Right ventricle myocardium inferior (tissue), 1 donor: ENCODE results near the gene LSM14A. TPM values are rescaled to one million over a fixed set of nuclear protein-coding genes. Genes with fewer than 3 reads are reported as not detected.
"Not testable (repeated sequence)": the region's sequence is repeated elsewhere in the genome, so short reads cannot be mapped to it uniquely, and the experiment has no call there.

Experiments
- ATAC-seq: fragments of 200-7000 bp; cut with Tn5 transposase; one replicate; pipeline ENCODE4 v1.9.1; 2020; ENCODE audit warnings: mild to moderate bottlenecking, moderate library complexity
- DNase-seq: peaks from one replicate; pipeline ENCODE4 v3.0.0; 2021; ENCODE audit errors: missing footprints
- intact Hi-C: fragments of 100-400 bp; cut with DNase I; formaldehyde crosslinking; loops from one replicate; pipeline ENCODE4 v1.11.0; 2022
- total RNA-seq: library from RNA; stranded (reverse); fragmentation: NEBNext Ultra II Directional; extraction: Animal tissue kit (Norgen Biotek cat#: 25700); gene quantifications from one replicate; pipeline ENCODE4 v1.2.1, GENCODE V29; 2021
- donor health status: DM: no; HTN: yes; CAD: no; lungs with severe emphysema.

LSM14A gene
- total RNA-seq, 1 donor from 2014 or later: 70.6 TPM

DNA sequence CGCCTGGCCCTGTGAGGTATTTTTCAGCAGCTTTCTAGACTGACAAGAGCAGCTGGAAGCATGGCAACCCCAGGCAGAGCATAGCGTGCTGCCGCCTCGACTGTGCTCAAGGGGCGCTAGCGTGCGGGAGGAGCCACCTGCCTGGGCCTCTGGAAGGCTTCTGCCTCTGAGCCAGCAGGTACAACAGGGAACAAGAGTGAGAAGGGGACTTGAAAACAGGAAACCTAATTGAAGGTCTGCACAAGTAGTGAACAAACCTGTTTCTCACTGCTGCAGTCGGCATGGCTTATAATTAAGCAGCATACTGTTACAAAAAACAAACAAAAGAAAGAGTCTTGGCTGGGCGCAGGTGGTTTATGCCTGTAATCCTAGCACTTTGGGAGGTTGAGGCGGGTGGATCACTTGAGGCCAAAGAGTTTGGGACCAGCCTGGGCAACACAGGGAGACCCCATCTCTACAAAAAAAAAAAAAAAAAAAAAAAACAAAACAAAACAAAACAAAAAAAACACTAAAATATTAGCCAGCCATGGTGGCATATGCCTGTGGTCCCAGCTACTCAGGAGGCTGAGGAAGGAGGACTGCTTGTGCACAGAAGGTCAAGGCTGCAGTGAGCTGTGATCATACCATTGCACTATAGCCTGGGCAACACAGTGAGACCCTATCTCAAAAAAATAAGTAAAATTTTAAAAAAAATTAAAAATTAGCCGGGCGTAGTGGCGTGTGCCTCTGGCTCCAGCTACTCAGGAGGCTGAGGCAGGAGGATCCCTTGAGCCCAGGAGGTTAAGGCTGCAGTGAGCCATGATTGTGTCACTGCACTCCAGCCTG lies 69.4 kb downstream of the LSM14A start:
- DNase-seq (no peak), ATAC-seq (no peak)
- intact Hi-C loops: no loop called here

DNA sequence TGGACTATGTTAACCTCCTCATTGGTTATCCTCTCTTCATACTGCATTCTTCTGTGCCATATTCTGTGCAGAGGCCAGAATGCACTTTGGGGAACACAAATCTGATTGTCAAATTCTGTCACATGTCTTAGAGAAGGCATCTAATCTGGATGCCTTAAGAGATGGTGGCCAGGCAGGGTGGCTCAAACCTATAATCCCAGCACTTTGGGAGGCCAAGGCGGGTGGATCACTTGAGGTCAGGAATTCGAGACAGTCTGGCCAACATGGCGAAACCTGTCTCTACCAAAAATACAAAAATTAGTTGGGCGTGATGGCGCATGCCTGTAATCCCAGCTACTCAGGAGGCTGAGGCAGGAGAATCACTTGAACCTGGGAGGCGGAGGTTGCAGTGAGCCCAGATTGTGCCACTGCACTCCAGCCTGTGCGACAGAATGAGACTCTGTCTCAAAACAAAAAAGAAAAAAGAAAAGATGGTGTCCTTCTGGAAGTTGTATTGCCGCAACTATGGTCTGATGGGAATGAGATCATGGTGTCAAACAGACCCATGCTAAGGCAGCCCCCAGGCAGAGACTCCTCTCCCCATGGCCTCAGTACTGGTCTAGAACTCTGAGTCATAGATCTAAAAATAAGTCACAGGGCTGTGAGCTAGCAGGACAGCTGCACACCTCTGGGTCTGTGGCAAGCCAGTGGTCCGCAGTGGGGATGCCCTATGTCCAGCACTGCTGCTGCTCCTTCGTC lies 71.0 kb downstream of the LSM14A start:
- intact Hi-C loops, DNase-seq: not testable (repeated sequence)
- peak; percentile 68 for ATAC-seq

GRCh38 chr19:34243876-34244578 lies 71.7 kb downstream of the LSM14A start:
- intact Hi-C loops: no loop called here

DNA sequence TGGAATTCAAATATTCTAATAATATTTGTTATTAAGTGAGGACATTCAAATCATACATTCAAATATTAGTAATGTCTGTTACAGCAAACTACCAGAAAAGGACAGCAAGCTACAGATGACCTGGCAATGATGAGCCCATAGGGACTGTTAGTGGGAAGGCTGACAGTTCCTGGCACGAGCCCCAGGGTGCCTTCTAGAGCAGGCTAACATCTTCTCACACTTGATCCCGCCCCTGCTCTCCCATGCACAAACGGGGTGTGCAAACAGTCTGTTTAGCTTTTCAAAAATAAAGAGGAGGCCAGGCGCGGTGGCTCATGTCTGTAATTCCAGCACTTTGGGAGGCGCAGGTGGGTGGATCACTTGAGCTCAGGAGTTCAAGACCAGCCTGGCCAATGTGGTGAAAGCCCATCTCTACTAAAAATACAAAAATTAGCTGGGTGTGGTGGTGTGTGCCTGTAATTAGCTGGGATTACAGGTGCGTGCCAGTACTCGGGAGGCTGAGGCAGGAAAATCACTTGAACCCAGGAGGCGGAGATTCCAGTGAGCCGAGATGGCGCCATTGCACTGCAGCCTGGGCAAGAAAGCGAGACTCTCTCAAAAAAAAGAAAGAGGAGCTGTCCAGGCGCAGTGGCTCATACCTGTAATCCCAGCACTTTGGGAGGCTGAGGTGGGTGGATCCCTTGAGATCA lies 72.5 kb downstream of the LSM14A start:
- intact Hi-C loops: no loop called here
- no peak for DNase-seq
- no peak for ATAC-seq

More at GRCh38 chr19:34243876-34244578, 71.7 kb downstream of the LSM14A start:
- no peak for DNase-seq
- peak; percentile 26 for ATAC-seq

GRCh38 chr19:34246340-34246739 lies 74.0 kb downstream of the LSM14A start:
- ATAC-seq (no peak), DNase-seq (no peak)
- intact Hi-C loops: no loop called here

GRCh38 chr19:34248941-34249340 lies 76.6 kb downstream of the LSM14A start:
- ATAC-seq (no peak), DNase-seq (no peak)
- intact Hi-C loops: no loop called here

DNA sequence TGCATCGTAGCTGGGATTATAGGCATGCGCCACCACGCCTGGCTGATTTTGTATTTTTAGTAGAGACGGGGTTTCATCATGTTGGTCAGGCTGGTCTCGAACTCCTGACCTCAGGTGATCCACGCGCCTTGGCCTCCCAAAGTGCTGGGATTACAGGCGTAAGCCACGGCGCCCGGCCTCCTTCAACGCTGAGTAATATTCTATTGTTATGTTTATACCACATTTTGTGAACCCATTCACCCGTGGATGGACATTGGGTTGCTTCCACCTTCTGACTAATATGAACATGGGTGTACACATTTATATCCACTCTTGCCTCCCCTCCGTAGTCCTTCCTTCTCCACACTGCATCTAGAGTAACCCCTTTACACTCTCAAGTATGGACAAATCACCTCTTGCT lies 80.9 kb downstream of the LSM14A start:
- DNase-seq, ATAC-seq, intact Hi-C loops: not testable (repeated sequence)

GRCh38 chr19:34253681-34254045 lies 81.4 kb downstream of the LSM14A start:
- ATAC-seq, intact Hi-C loops, DNase-seq: not testable (repeated sequence)

DNA sequence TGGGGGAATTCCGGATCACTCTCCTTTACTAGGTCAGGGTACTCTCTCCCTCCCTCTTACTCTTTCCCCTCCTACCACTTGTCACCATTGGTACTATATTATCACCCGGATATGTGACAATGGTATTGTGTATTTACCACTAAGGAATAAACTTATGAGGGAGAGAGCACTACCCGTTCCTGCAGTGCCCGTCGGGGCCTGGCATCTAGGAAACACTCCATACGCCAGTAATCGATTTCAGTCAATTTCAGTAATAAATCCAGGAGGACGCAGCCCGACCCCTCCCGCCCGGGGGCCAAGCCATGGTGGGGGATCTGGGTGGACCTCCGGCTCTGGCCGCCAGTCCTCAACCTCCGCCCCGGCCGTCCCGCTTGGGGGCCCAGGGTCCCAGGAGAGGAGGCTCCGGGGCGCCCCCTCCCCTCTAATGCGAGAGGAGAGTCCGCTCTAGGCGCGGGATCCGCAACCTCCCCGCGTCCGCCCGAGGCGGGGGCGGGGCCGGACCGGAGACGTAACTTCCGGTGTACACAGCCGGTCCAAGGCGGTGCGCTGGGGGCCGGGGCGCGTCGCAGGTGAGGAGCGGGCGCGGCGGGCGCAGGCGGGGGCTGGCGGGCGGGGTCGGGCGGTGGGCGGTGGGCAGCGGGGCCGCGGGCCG lies 81.9 kb downstream of the LSM14A start, which contains the start of gene GARRE1:
TSS of gene GARRE1 (plus strand) at position 509 of the 652 bp plus-strand sequence. CDS start 45,920 bp downstream, outside the sequence.
- intact Hi-C loops: no loop called here
- ATAC-seq (peak; percentile 84), DNase-seq (peak; percentile 93)

- ATAC-seq: peak; percentile 73
- peak; percentile 74 for DNase-seq
- intact Hi-C loops: no loop called here
These were observed 82.6 kb downstream of the LSM14A start for GRCh38 chr19:34254698-34255432.

DNA sequence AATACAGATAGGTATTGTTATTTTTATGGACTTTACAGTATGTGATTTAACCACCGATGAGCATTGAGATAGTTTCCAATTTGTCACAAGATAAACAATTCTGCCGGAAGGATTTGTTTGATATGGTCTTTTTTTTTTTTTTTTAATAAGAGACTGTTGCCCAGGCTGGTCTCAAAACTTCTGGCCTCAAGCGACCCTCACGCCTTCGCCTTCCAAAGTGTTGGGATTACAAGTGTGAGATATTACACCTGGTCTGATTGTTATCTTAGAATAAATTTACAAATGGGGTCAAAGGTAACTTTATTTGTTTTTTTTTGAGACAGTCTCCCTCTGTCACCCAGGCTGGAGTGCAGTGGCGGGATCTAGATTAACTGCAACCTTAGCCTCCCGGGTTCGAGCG lies 83.2 kb downstream of the LSM14A start:
- DNase-seq: no peak
- no peak for ATAC-seq
- intact Hi-C loops: no loop called here

GRCh38 chr19:34256835-34257558 lies 84.7 kb downstream of the LSM14A start:
- DNase-seq (no peak), ATAC-seq (no peak)
- intact Hi-C loops: no loop called here

DNA sequence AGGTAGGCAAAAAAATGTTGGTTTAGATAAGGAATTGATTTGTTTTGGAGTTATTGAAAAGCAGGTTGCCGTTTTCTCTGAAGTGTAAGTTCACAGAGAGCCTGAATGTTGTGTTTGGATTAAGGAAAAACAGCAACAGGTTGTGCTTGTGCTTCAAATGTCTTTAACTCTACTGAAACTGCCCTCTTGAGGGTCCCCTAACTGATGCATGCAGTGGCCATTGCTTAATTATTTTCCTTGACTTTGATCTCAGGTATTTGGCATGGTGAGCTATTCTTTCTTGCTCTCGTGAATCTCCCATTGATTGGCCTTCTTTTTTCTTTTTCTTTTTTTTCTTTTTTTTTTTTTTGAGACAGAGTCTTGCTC lies 85.2 kb downstream of the LSM14A start:
- no peak for DNase-seq
- intact Hi-C loops: no loop called here
- no peak for ATAC-seq

- DNase-seq: no peak
- ATAC-seq: no peak
- intact Hi-C loops: no loop called here
These were observed 87.2 kb downstream of the LSM14A start for GRCh38 chr19:34259367-34260095.

- intact Hi-C loops: no loop called here
- ATAC-seq (peak; percentile 53), DNase-seq (no peak)
These were observed 88.5 kb downstream of the LSM14A start for GRCh38 chr19:34260771-34261173.

DNA sequence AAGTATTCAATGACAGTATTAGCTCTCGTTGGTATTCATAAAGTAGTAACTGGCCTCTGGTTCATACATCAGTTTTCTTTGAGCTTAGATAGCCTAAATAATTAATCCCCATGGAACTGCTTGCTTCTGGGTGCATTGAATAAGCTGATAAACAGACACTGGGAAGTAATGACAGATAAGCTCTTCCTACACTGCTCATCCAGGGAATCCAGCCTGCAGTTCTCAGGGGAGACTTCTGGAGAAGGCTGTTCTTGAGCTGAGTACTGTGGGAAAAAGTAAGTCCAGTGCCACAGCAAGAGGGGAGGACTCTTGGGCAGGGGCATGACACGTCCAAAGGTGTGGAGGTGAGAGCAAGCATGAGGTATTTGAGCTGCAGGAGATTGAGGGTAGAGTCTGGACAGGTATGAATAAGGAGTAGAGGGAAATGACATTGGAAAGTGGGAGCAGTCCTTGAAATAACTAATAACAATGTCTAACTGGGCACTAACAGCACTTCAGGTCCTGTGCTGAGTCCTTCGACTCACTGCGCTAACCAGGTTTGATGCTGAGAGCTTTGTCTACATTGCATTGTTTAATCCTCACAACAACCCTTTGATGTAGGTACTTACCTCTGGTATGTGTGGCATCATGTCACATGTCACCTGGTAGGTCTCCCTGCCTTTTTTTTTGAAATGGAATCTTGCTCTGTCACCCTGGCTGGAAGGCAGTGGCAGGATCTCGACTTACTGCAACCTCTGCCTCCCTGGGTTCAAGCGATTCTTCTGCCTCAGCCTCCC lies 89.2 kb downstream of the LSM14A start:
- peak; percentile 20 for ATAC-seq

More for the DNA sequence above, 89.2 kb downstream of the LSM14A start:
- DNase-seq: no peak
- intact Hi-C loops: no loop called here
